OCI-LY3 (cell line): ENCODE measurements around the gene ANKRD34A.

Experiments
- EZH2phosphoT487 ChIP-seq: fragments of 200-600 bp; shearing (Covaris generic); IDR thresholded peaks from 2 replicates; pipeline ENCODE4 v1.6.1; 2018; ENCODE audit warnings: antibody characterized with exemption, mixed run types, low read depth
- TF ChIP-seq, protein P1 (sequence below): fragments of 200-600, 300-600 bp; sonication (generic); IDR thresholded peaks from 2 replicates; pipeline ENCODE4 v1.5.1; 2014; ENCODE audit warnings: antibody characterized with exemption, low read length, low read depth

GRCh38 chr1:145912128-145912641 is 52.2 kb downstream of the ANKRD34A start:
- TF ChIP-seq, protein P1, sequence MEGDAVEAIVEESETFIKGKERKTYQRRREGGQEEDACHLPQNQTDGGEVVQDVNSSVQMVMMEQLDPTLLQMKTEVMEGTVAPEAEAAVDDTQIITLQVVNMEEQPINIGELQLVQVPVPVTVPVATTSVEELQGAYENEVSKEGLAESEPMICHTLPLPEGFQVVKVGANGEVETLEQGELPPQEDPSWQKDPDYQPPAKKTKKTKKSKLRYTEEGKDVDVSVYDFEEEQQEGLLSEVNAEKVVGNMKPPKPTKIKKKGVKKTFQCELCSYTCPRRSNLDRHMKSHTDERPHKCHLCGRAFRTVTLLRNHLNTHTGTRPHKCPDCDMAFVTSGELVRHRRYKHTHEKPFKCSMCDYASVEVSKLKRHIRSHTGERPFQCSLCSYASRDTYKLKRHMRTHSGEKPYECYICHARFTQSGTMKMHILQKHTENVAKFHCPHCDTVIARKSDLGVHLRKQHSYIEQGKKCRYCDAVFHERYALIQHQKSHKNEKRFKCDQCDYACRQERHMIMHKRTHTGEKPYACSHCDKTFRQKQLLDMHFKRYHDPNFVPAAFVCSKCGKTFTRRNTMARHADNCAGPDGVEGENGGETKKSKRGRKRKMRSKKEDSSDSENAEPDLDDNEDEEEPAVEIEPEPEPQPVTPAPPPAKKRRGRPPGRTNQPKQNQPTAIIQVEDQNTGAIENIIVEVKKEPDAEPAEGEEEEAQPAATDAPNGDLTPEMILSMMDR, result no peak
- TF ChIP-seq EZH2phosphoT487, result no peak
